Karpas-422 (cell line): ENCODE results near the gene XRCC1. TPM values are rescaled to one million over a fixed set of nuclear protein-coding genes. Genes with fewer than 3 reads are reported as not detected.
"Not testable (repeated sequence)": the region's sequence is repeated elsewhere in the genome, so short reads cannot be mapped to it uniquely, and the experiment has no call there.

ENCODE experiments used
- DNase-seq: peaks from one replicate; pipeline ENCODE4 v3.0.0-alpha.2; 2015
- H2AFZ ChIP-seq: fragments of 200-600 bp; sonication (generic); 2 replicates; pipeline ENCODE4 v1.6.1; 2014; ENCODE audit warnings: antibody characterized with exemption, low read length, mixed read lengths
- H3K27ac ChIP-seq: fragments of 200-600 bp; sonication (generic); 2 replicates; pipeline ENCODE4 v1.5.1; 2014; ENCODE audit warnings: mild to moderate bottlenecking, low read length, moderate library complexity
- H3K27me3 ChIP-seq: fragments of 200-600 bp; sonication (generic); 2 replicates; pipeline ENCODE4 v1.6.1; 2014; ENCODE audit warnings: low read length, mixed read lengths
- H3K36me3 ChIP-seq: fragments of 200-600 bp; sonication (generic); 2 replicates; pipeline ENCODE4 v1.6.1; 2014; ENCODE audit warnings: low read length, mixed read lengths; ENCODE audit not compliant: insufficient read depth
- H3K4me1 ChIP-seq: fragments of 200-600 bp; sonication (generic); 2 replicates; pipeline ENCODE4 v1.6.1; 2014; ENCODE audit warnings: mild to moderate bottlenecking, low read length, mixed read lengths
- H3K4me2 ChIP-seq: fragments of 200-600 bp; sonication (generic); 2 replicates; pipeline ENCODE4 v1.6.1; 2014; ENCODE audit warnings: low read length, low read depth, mild to moderate bottlenecking; ENCODE audit not compliant: poor library complexity, severe bottlenecking
- H3K4me3 ChIP-seq: fragments of 200-600 bp; sonication (generic); 2 replicates; pipeline ENCODE4 v1.5.1; 2014; ENCODE audit warnings: mild to moderate bottlenecking, antibody characterized with exemption, low read length, mixed read lengths
- H3K79me2 ChIP-seq: fragments of 200-600 bp; sonication (generic); 2 replicates; pipeline ENCODE4 v1.6.1; 2014; ENCODE audit warnings: mild to moderate bottlenecking, low read length, mixed read lengths
- H3K9ac ChIP-seq: fragments of 200-600 bp; sonication (generic); 2 replicates; pipeline ENCODE4 v1.6.0; 2014; ENCODE audit warnings: low read length
- H3K9me2 ChIP-seq: fragments of 200-600 bp; sonication (generic), shearing (Covaris generic); replicated peaks from 2 replicates; pipeline ENCODE4 v1.6.0; 2014; ENCODE audit warnings: mild to moderate bottlenecking, low read length, moderate library complexity; ENCODE audit not compliant: insufficient read depth
- H3K9me3 ChIP-seq: fragments of 300-700, 200-600 bp; sonication (generic); 2 replicates; pipeline ENCODE4 v1.6.1; 2014; ENCODE audit warnings: low read length, mixed read lengths
- H4K20me1 ChIP-seq: fragments of 200-600 bp; sonication (generic); 2 replicates; pipeline ENCODE4 v1.6.1; 2014; ENCODE audit warnings: mild to moderate bottlenecking, antibody characterized with exemption, low read length, low read depth; ENCODE audit not compliant: insufficient read depth
- total RNA-seq: library from RNA; depleted of rRNA; stranded (reverse); fragments of >200 nt; shearing (Covaris generic); gene quantifications from 2 replicates; pipeline ENCODE4 v1.2.3, GENCODE V29; 2014; ENCODE audit warnings: low replicate concordance

XRCC1 gene
- total RNA-seq, 1 experiment from 2014 or later: 40.6 TPM

- peak within 1 kb of the TSS; percentile 98 for H2AFZ ChIP-seq
- H3K79me2 ChIP-seq: no peaks in the 10 kb centered on the region
- no peaks in the 10 kb centered on the region for H4K20me1 ChIP-seq
- peak; percentile 80 for DNase-seq
- no peaks in the 10 kb centered on the region for H3K9me3 ChIP-seq
- peaks cover 23% of the 10 kb centered on the region for H3K4me1 ChIP-seq
- H3K9ac ChIP-seq: peak within 1 kb of the TSS; percentile 78
- H3K4me3 ChIP-seq: peak within 1 kb of the TSS; percentile 88
- peak within 1 kb of the TSS; percentile 95 for H3K4me2 ChIP-seq
- no peaks in the 10 kb centered on the region for H3K27me3 ChIP-seq
- no peaks in the 10 kb centered on the region for H3K9me2 ChIP-seq
- no peak within 1 kb of the TSS for H3K27ac ChIP-seq
- no peaks in the 10 kb centered on the region for H3K36me3 ChIP-seq
Measured at GRCh38 chr19:43526884-43527859, 48.2 kb downstream of the XRCC1 start, which contains the start of gene ETHE1. Gene ETHE1 (minus strand): TSS chr19:43527201. CDS start chr19:43527177, 24 bp downstream.

DNA sequence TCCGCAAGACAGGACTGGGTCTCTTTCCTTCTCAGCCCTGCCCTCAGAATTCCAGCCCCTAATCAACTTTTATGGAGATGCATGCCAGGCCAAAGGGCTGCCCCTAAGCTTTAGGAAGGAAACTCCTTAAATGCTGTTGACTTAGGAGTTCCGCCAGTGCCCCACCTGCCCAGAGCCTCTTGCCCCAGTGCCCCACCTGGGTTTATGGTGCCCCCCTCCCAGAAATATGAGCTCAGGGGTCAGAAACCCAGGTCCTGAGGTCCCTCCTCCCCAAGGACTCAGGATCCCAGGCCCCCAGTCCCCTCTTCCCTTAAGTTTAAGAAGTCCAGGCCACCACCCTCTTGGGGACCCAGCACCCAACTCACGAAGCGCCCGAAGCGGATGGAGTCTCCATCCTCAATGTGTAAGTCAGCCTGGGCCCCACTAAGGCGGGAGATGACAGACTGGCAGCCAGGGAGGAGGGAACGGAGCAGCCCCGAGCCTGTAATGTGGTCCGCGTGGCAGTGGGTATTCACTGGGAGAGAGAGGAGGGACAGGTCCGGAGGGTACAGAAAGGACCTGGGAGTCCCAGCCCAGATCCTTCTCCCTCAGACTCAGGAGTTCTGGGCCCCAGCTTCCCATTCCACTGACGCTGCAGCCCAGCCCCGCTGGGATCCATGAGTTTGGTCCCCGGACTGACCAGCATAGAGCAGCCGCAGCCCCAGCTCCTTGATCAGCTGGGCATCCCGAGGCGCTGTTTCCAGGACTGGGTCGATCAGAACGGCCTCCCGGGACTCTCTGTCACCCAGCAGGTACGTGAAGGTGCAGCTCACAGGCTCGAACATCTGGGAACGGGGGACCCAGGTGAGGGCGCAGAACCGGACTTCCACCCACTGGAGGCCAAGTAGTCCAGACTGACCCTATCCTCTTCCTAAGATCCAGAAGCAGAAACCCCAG is 49.2 kb downstream of the XRCC1 start:
- Histone ChIP-seq H3K36me3 (no peaks in the 10 kb centered on the region), H3K9me3 (no peaks in the 10 kb centered on the region), H2AFZ (peak overlapping the region; percentile 98; the same call in 1 of the 2 replicates), H3K27ac (no peak overlapping the region), H3K79me2 (no peaks in the 10 kb centered on the region), H4K20me1 (no peaks in the 10 kb centered on the region), H3K27me3 (no peaks in the 10 kb centered on the region), H3K4me1 (peaks cover 22% of the 10 kb centered on the region), H3K9me2 (no peaks in the 10 kb centered on the region), H3K4me2 (peak overlapping the region; percentile 95), H3K9ac (peak overlapping the region; percentile 78), H3K4me3 (peak overlapping the region; percentile 88)
- DNase-seq: no peak

DNA sequence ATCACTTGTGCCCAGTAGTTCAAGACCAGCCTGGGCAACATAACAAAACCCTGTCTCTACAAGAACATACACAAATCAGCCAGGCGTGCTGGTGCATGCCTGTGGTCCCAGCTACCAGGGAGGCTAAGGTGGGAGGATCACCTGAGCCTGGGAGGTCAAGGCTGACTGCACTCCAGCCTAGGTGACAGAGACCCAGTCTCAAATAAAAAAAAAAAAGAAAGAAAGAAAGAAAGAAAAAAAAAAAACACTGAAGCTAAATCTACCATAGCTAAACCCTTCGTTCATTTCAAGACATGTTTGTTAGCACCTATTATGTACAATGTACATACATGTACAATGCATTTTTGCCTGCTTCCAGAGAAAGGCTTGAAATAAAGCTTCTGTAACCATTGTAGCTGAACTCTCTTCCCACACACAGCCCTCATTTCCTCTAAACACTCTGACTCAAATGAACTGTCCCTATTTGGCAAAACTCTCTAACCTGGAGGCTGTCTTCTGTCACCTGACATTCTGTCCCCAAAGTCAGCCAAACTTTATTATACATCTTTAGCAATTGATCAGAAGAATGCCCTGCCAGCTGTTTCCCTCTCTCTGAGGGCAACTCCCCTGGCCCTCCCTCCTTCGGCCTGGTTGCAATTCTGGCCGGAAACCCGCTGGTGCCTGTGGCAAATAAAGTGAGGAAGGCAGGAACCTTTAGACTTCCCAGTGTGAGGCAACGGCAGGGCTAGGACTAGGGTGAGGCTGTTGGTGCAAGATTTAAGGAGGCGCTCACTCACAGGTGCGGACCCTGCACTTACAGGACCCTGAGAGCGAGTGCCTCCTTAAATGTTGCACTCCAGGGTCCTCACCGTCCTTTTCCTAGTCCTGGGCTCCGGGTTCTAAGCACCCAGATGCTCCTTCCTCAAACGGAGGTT is 50.1 kb downstream of the XRCC1 start:
- no peak overlapping the region for H3K4me2 ChIP-seq
- DNase-seq: no peak
- no peak overlapping the region for H2AFZ ChIP-seq
- no peaks in the 10 kb centered on the region for H4K20me1 ChIP-seq
- H3K9ac ChIP-seq: no peak overlapping the region
- no peaks in the 10 kb centered on the region for H3K79me2 ChIP-seq
- H3K4me1 ChIP-seq: peaks cover 22% of the 10 kb centered on the region
- no peaks in the 10 kb centered on the region for H3K36me3 ChIP-seq
- no peaks in the 10 kb centered on the region for H3K27me3 ChIP-seq
- H3K4me3 ChIP-seq: no peak overlapping the region
- H3K9me3 ChIP-seq: no peaks in the 10 kb centered on the region
- H3K27ac ChIP-seq: no peak overlapping the region
- no peaks in the 10 kb centered on the region for H3K9me2 ChIP-seq

DNA sequence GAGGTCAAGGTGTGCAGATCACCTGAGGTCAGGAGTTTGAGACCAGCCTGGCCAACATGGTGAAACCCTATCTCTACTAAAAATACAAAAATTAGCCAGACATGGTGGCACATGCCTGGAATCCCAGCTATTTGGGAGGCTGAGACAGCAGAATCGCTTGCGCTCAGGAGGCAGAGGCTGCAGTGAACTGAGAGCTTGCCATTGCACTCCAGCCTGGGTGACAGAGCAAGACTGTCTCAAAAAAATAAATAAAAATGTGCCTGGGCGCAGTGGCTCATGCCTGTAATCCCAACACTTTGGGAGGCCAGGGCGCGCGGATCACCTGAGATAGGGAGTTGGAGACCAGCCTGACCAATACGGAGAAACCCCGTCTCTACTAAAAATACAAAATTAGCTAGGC is 51.6 kb downstream of the XRCC1 start:
- not testable (repeated sequence) for DNase-seq, H3K27ac ChIP-seq, H3K4me2 ChIP-seq, H3K4me3 ChIP-seq, H3K79me2 ChIP-seq, H3K9me3 ChIP-seq, H2AFZ ChIP-seq, H3K36me3 ChIP-seq, H3K9ac ChIP-seq, H4K20me1 ChIP-seq, H3K9me2 ChIP-seq, H3K27me3 ChIP-seq
- peaks cover 23% of the 10 kb centered on the region for H3K4me1 ChIP-seq

DNA sequence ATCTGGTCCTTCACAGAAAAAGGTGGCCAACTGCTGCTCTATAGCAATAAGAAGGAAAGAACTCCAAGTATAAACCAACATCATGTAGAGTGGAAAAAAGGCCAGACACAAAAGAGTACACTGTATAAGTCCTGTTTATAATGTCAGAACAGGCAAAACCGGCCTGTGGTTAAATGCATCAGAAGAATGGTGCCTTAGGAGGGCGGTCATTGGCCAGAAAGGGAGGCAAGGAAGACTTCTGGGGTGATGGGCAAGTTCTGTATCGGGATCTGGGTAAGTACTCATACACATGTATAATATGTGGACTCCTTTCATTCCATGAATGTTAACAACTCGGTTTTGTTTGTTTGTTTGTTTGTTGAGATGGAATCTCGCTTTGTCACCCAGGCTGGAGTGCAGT is 52.4 kb downstream of the XRCC1 start:
- no peaks in the 10 kb centered on the region for H4K20me1 ChIP-seq
- H3K4me1 ChIP-seq: peaks cover 22% of the 10 kb centered on the region
- H3K27ac ChIP-seq: no peak overlapping the region
- no peaks in the 10 kb centered on the region for H3K9me2 ChIP-seq
- no peak for DNase-seq
- no peak overlapping the region for H3K4me2 ChIP-seq
- no peak overlapping the region for H3K9ac ChIP-seq
- H3K79me2 ChIP-seq: no peaks in the 10 kb centered on the region
- no peaks in the 10 kb centered on the region for H3K27me3 ChIP-seq
- no peak overlapping the region for H2AFZ ChIP-seq
- no peak overlapping the region for H3K4me3 ChIP-seq
- H3K36me3 ChIP-seq: no peaks in the 10 kb centered on the region
- no peaks in the 10 kb centered on the region for H3K9me3 ChIP-seq

- H3K4me3 ChIP-seq: no peak overlapping the region
- no peaks in the 10 kb centered on the region for H3K79me2 ChIP-seq
- H4K20me1 ChIP-seq: no peaks in the 10 kb centered on the region
- no peak overlapping the region for H3K27ac ChIP-seq
- H2AFZ ChIP-seq: no peak overlapping the region
- no peaks in the 10 kb centered on the region for H3K9me2 ChIP-seq
- no peaks in the 10 kb centered on the region for H3K9me3 ChIP-seq
- H3K4me2 ChIP-seq: no peak overlapping the region
- no peaks in the 10 kb centered on the region for H3K36me3 ChIP-seq
- peaks cover 3% of the 10 kb centered on the region; the same call in 1 of the 2 replicates for H3K4me1 ChIP-seq
- H3K27me3 ChIP-seq: no peaks in the 10 kb centered on the region
- peak; percentile 89 for DNase-seq
- H3K9ac ChIP-seq: no peak overlapping the region
Measured at GRCh38 chr19:43519436-43520088, 55.8 kb downstream of the XRCC1 start.

DNA sequence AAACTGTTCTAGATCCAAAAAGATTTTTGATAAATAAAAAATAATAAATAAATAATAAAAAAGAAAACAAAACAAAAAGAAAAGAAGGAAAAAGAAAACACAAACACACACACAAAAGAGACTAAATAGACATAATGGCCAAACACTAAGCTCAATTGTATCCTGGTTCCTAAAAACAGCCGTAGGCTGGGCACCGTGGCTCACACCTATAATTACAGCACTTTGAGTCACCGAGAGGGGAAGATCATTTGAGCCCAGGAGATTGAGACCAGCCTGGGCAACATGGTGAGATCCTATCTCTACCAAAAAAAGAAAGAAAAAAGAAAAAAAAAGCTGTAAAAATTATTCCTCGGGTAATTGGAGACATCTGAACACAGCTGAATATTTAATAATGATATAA is 57.3 kb downstream of the XRCC1 start:
- peaks cover 3% of the 10 kb centered on the region; the same call in 1 of the 2 replicates for H3K4me1 ChIP-seq
- H3K9me2 ChIP-seq: no peaks in the 10 kb centered on the region
- H3K27me3 ChIP-seq: no peaks in the 10 kb centered on the region
- H3K4me3 ChIP-seq: no peak overlapping the region
- no peak overlapping the region for H2AFZ ChIP-seq
- no peak overlapping the region for H3K27ac ChIP-seq
- H3K4me2 ChIP-seq: no peak overlapping the region
- no peak overlapping the region for H3K9ac ChIP-seq
- no peaks in the 10 kb centered on the region for H3K9me3 ChIP-seq
- DNase-seq: no peak
- no peaks in the 10 kb centered on the region for H4K20me1 ChIP-seq
- H3K79me2 ChIP-seq: no peaks in the 10 kb centered on the region
- H3K36me3 ChIP-seq: no peaks in the 10 kb centered on the region
